PC-9 (cell line): ENCODE results near the gene PTPN14. TPM values are rescaled to one million over a fixed set of nuclear protein-coding genes. Genes with fewer than 3 reads are reported as not detected.

Source experiments
- BruUV-seq: library from RNA; stranded (reverse); fragments of 400-500 nt; replicated peaks from 2 replicates; lab custom pipeline; 2021; lab: Mats Ljungman, UMichigan
- CTCF ChIA-PET: fragments of 300-600 bp; sonication (Branson Sonifier 250); formaldehyde crosslinking; loops from one replicate; lab custom pipeline; 2022; ENCODE audit warnings: antibody characterized with exemption; lab: Charles Lee
- POLR2A ChIA-PET: fragments of 300-600 bp; sonication (Branson Sonifier 250); formaldehyde crosslinking; loops from one replicate; lab custom pipeline; 2022; ENCODE audit warnings: antibody characterized with exemption; ENCODE audit not compliant: unreplicated experiment; lab: Charles Lee
- DNase-seq, 2 experiments: peaks; one replicate each; pipeline versions ENCODE4 v3.0.0 to v3.0.0-alpha.2; 2015 to 2022; ENCODE audit warnings: mixed read lengths in 1 of 2
- H2AFZ ChIP-seq: fragments of 200-600 bp; sonication (generic); 2 replicates; pipeline ENCODE4 v1.8.1; 2017; ENCODE audit warnings: antibody characterized with exemption
- H3F3A ChIP-seq: fragments of 200-600 bp; sonication (generic); 2 replicates; pipeline ENCODE4 v1.8.1; 2017; ENCODE audit warnings: antibody characterized with exemption, mild to moderate bottlenecking, low read depth; ENCODE audit not compliant: insufficient read depth
- H3K27ac ChIP-seq: fragments of 200-600 bp; sonication (generic); 2 replicates; pipeline ENCODE4 v1.6.1; 2016; ENCODE audit warnings: mixed run types
- H3K27me3 ChIP-seq: fragments of 200-600 bp; sonication (generic); 2 replicates; pipeline ENCODE4 v1.6.1; 2016; ENCODE audit warnings: low read depth, mixed run types; ENCODE audit not compliant: insufficient read depth
- H3K36me3 ChIP-seq: fragments of 200-600 bp; sonication (generic); 2 replicates; pipeline ENCODE4 v1.6.1; 2016; ENCODE audit warnings: low read depth, mixed run types
- H3K4me1 ChIP-seq: fragments of 200-600 bp; sonication (generic); replicated peaks from 2 replicates; pipeline ENCODE4 v1.6.1; 2016; ENCODE audit warnings: mixed run types; ENCODE audit not compliant: insufficient read depth
- H3K4me2 ChIP-seq: fragments of 200-600 bp; sonication (generic); 2 replicates; pipeline ENCODE4 v1.6.1; 2017; ENCODE audit warnings: mixed run types
- H3K4me3 ChIP-seq: fragments of 200-600 bp; sonication (generic); 2 replicates; pipeline ENCODE4 v1.6.1; 2016; ENCODE audit warnings: mixed run types
- H3K79me2 ChIP-seq: fragments of 200-600 bp; sonication (generic); 2 replicates; pipeline ENCODE4 v1.6.1; 2017; ENCODE audit warnings: low read depth, mixed run types
- H3K9me2 ChIP-seq: fragments of 200-600 bp; sonication (generic); 2 replicates; pipeline ENCODE4 v1.8.1; 2017; ENCODE audit warnings: mild to moderate bottlenecking; ENCODE audit not compliant: insufficient read depth
- H3K9me3 ChIP-seq: fragments of 200-600 bp; sonication (generic); 2 replicates; pipeline ENCODE4 v1.8.1; 2016; ENCODE audit warnings: low read depth; ENCODE audit not compliant: insufficient read depth
- H4K20me1 ChIP-seq: fragments of 200-600 bp; sonication (generic); 2 replicates; pipeline ENCODE4 v1.8.1; 2017; ENCODE audit not compliant: insufficient read depth
- EZH2 ChIP-seq: fragments of 200-600 bp; sonication (generic); IDR thresholded peaks from 2 replicates; pipeline ENCODE4 v1.8.0; 2017; ENCODE audit warnings: antibody characterized with exemption, low read depth
- intact Hi-C: fragments of 100-400 bp; cut with micrococcal nuclease; formaldehyde crosslinking; loops from one replicate; pipeline ENCODE4 v1.10.0; 2022; ENCODE audit not compliant: unreplicated experiment
- total RNA-seq: library from RNA; stranded (reverse); gene quantifications from 2 replicates; pipeline ENCODE4 v1.2.3, GENCODE V29; 2021
- TF ChIP-seq, protein P1 (sequence below): fragments of 200-600 bp; sonication (generic); conservative IDR thresholded peaks from 2 replicates; pipeline ENCODE4 v1.6.1; 2017; ENCODE audit warnings: mixed run types, antibody characterized with exemption, mild to moderate bottlenecking, moderate library complexity

PTPN14 gene
- total RNA-seq, 1 experiment from 2014 or later: 78.9 TPM

GRCh38 chr1:214370615-214371014 is 180.8 kb downstream of the PTPN14 start:
- Histone ChIP-seq H3K9me2 (no peaks in the 10 kb centered on the region), H3K9me3 (no peaks in the 10 kb centered on the region), H3K4me3 (no peak overlapping the region), H3K36me3 (no peaks in the 10 kb centered on the region), H3K4me2 (no peak overlapping the region), H3K27ac (no peak overlapping the region), H3K4me1 (no peaks in the 10 kb centered on the region), H3K79me2 (no peaks in the 10 kb centered on the region), H3F3A (no peaks in the 10 kb centered on the region), H4K20me1 (no peaks in the 10 kb centered on the region), H2AFZ (no peak overlapping the region), H3K27me3 (no peaks in the 10 kb centered on the region)
- intact Hi-C loops: no loop called here
- DNase-seq: no peak
- CTCF ChIA-PET: no interaction called here
- POLR2A ChIA-PET: no interaction called here
- no peak for TF ChIP-seq EZH2
- TF ChIP-seq, protein P1, sequence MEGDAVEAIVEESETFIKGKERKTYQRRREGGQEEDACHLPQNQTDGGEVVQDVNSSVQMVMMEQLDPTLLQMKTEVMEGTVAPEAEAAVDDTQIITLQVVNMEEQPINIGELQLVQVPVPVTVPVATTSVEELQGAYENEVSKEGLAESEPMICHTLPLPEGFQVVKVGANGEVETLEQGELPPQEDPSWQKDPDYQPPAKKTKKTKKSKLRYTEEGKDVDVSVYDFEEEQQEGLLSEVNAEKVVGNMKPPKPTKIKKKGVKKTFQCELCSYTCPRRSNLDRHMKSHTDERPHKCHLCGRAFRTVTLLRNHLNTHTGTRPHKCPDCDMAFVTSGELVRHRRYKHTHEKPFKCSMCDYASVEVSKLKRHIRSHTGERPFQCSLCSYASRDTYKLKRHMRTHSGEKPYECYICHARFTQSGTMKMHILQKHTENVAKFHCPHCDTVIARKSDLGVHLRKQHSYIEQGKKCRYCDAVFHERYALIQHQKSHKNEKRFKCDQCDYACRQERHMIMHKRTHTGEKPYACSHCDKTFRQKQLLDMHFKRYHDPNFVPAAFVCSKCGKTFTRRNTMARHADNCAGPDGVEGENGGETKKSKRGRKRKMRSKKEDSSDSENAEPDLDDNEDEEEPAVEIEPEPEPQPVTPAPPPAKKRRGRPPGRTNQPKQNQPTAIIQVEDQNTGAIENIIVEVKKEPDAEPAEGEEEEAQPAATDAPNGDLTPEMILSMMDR: no peak
- BruUV-seq: no TSS peak

GRCh38 chr1:214369364-214369763 is 182.0 kb downstream of the PTPN14 start:
- no TSS peak for BruUV-seq
- ChIA-PET POLR2A (no interaction called here), CTCF (no interaction called here)
- Histone ChIP-seq H3K79me2 (no peaks in the 10 kb centered on the region), H3K36me3 (no peaks in the 10 kb centered on the region), H3K27me3 (no peaks in the 10 kb centered on the region), H2AFZ (no peak overlapping the region), H3K4me2 (no peak overlapping the region), H3K9me3 (no peaks in the 10 kb centered on the region), H3K27ac (no peak overlapping the region), H3F3A (no peaks in the 10 kb centered on the region), H3K9me2 (no peaks in the 10 kb centered on the region), H3K4me1 (no peaks in the 10 kb centered on the region), H4K20me1 (no peaks in the 10 kb centered on the region), H3K4me3 (no peak overlapping the region)
- no peak for DNase-seq
- intact Hi-C loops: no loop called here
- TF ChIP-seq EZH2: no peak
- TF ChIP-seq, protein P1: no peak

- no peaks in the 10 kb centered on the region for H3K36me3 ChIP-seq
- BruUV-seq: no TSS peak
- H3K4me2 ChIP-seq: no peak overlapping the region
- no peak overlapping the region for H2AFZ ChIP-seq
- ChIA-PET POLR2A (no interaction called here), CTCF (no interaction called here)
- no peaks in the 10 kb centered on the region for H3K9me3 ChIP-seq
- intact Hi-C loops: no loop called here
- H3F3A ChIP-seq: no peaks in the 10 kb centered on the region
- no peaks in the 10 kb centered on the region for H4K20me1 ChIP-seq
- no peaks in the 10 kb centered on the region for H3K4me1 ChIP-seq
- TF ChIP-seq, protein P1: no peak
- TF ChIP-seq EZH2: no peak
- H3K9me2 ChIP-seq: no peaks in the 10 kb centered on the region
- no peaks in the 10 kb centered on the region for H3K27me3 ChIP-seq
- no peak overlapping the region for H3K4me3 ChIP-seq
- no peaks in the 10 kb centered on the region for H3K79me2 ChIP-seq
- no peak for DNase-seq
- H3K27ac ChIP-seq: no peak overlapping the region
These were observed 183.6 kb downstream of the PTPN14 start for GRCh38 chr1:214367841-214368240.
